C4-2B (cell line): Measurements from ENCODE around the gene GLYR1.

Experiments used
- H3K27ac ChIP-seq: fragments of 450-650 bp; 2 replicates; pipeline ENCODE4 v1.5.1; 2017
- ZFX ChIP-seq: fragments of 450-650 bp; IDR thresholded peaks from 2 replicates; pipeline ENCODE4 v1.6.1; 2017
- TF ChIP-seq, protein P1 (sequence below): fragments of 450-650 bp; conservative IDR thresholded peaks from 2 replicates; pipeline ENCODE4 v1.5.1; 2017; ENCODE audit warnings: mild to moderate bottlenecking

The GLYR1 gene

DNA sequence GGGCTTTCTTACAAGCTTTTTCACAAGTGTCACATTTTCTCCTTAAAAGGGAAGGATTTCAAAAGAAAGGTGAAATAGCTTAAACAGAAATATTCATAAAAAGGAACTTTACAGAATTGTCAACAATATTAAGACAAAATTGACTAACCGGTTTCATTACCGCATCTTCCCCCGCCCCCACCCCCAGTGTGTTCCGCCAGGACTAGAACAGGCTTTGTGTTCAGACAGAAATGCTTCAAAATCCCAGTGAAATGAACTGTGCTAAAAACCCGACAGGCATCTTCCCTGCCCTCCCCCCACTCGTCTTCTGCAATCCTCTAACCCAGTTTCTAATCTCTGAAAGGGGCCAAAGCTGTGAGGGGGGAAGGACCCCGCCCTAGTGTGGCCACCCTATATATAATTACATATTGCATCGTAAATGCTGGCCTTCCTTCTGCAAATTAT lies 43.7 kb downstream of the GLYR1 start:
- TF ChIP-seq ZFX = no peak
- TF ChIP-seq, protein P1, sequence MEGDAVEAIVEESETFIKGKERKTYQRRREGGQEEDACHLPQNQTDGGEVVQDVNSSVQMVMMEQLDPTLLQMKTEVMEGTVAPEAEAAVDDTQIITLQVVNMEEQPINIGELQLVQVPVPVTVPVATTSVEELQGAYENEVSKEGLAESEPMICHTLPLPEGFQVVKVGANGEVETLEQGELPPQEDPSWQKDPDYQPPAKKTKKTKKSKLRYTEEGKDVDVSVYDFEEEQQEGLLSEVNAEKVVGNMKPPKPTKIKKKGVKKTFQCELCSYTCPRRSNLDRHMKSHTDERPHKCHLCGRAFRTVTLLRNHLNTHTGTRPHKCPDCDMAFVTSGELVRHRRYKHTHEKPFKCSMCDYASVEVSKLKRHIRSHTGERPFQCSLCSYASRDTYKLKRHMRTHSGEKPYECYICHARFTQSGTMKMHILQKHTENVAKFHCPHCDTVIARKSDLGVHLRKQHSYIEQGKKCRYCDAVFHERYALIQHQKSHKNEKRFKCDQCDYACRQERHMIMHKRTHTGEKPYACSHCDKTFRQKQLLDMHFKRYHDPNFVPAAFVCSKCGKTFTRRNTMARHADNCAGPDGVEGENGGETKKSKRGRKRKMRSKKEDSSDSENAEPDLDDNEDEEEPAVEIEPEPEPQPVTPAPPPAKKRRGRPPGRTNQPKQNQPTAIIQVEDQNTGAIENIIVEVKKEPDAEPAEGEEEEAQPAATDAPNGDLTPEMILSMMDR = no peak
- H3K27ac ChIP-seq = peak overlapping the region; percentile 83; the same call in 1 of the 2 replicates

DNA sequence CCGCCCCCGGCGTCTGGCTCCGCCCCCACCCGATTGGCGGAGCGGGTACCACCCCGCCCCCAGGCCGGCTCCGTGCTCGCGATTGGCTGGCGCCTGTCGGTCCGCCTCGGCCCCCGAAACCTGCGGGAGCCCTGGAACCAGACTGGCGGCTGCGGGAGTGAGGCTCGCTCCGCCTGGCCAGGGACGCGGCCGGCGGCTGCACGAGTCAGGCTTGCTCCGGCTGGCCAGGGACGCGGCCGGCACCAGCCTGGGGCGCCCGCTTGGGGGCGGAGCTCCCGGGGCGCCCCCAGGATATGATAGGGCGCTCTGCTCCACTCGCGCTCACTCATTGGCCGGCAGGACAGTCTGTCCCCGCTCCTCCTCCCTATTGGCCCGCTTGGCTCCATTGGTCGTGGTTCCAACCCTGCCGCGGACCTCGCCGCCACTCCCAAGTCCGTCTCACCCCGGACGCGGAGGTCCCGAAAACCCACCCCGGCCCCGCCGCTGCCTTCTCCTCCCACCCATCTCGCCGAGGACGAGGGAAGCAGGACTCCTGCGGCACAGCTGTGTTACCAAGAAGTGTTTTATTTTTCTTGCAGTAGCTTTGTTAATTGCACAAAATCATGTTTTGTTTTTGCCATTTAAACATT lies 44.3 kb downstream of the GLYR1 start:
- TF ChIP-seq, protein P1 = no peak
- TF ChIP-seq ZFX = no peak
- H3K27ac ChIP-seq = peak overlapping the region; percentile 83

DNA sequence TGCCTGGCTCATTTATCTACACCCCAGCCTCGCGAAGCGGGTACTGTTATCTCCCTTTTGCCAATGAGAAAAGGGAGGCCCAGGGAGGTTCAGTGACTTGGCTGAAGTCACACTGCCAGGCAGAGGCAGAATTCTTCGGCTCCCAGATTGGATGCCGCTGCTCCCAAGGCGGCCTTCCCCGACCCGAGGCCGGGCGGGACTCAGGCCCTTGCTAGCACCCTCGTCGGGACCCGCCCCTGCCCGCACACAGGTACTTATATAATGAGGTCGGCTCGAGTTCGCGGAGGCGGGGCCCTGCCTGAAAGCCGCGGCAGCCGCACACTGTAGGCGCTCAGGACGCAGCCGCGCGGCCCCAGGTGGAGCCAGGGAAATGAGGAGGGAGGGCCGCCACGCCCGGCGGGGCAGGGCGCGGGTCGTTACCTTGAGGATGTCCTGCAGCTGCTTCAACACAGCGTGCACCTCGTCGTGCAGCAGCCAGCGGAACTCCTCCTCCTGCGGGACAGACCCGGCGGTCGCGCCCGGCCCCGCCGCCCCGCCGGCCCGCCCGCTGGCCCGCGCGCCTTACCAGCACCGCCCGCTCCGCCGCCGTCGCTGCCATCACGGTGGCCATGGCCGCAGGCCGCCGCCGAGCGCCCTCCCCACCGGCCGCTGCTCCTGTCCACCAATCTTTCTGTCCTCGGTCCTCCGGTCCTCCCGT lies 45.0 kb downstream of the GLYR1 start, which contains the start of gene ROGDI:
TSS of gene ROGDI (minus strand) at position 672 of the 697 bp plus-strand sequence. CDS start at position 610, 62 bp downstream.
- H3K27ac ChIP-seq = peak within 1 kb of the TSS; percentile 83
- TF ChIP-seq, protein P1 = no peak
- peak; percentile 23; the same call in 1 of the 2 replicates for TF ChIP-seq ZFX

DNA sequence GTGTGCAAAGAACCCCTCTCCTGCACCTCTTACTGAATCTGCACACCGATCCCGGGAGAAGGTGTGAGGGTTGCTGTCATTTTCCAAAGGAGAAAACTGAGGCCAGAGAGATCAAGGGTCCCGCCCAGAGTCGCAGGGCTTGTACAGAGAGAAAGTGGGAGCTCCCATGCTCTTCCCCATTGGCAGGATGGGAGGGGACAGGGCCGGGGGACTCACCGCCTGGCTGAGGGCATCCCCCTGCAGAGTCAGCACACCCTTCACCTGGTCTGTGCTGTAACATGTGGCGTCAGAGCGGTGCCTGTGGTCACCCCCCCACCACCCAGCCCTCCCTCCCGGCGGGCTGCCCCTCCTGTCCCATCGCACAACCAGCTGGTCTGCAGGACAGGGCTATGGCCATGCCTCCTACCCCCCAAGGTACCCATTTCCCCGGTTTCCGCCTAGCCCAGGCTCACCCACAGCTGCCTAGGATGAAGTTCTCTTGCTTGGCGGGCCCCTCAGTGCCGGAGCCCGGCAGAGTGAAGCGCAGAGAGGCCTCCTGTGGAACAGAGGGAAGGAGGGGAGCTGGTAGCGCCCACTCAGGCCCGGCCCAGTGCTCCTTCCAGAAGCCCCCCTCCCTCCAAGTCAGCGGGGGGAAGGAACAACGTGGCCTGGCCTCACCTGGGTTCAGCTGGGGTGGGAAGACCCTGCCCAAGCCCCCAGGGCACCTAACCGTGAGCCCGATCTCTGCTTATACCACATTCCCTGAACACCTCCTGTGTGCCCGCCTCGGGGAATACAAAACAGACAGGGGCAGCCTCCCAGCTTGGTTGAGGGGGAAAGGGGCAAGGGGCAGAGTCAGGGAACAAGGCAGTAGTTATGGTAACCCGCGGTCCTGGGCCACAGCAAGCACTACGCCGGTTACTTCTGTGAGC lies 45.8 kb downstream of the GLYR1 start:
- H3K27ac ChIP-seq = peak overlapping the region; percentile 83
- no peak for TF ChIP-seq ZFX
- TF ChIP-seq, protein P1 = no peak

DNA sequence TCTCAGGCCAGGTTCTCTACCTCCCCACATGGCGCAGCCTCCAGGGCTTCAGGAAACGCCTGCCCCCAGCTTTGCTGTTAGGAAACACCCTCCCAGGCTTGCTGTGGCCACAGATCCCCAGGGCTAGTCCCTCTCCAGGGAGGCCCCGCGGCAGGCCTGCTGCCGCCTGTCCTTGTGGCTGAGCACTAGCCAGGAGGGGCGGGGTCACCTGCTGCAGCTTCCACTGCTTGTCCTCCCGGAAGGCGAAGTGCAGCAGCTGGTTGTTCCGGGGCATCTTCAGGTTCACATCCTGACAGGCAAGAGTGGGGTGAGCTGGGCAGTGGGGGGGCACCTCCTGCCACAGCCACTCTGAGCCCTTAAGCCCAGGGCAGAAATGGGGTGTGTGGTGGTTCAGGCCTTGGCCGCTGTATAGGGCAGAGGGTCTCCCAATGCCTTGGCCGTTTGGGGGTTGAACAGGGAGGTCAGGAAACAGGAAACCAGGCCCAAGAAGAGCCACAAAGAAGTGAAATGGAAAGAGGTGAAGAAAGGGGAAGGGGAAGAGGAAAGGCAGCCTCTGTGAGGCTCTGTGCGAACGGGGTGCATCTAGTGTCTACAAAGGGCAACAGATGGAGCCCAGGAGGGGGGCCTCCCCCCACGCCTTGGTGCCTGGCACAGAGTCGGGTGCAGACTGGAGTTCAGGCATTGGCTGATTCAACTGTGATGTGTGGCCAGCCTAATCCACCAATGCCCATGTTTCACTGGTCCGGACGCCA lies 46.6 kb downstream of the GLYR1 start:
- no peak for TF ChIP-seq ZFX
- TF ChIP-seq, protein P1 = no peak
- peak overlapping the region; percentile 83 for H3K27ac ChIP-seq

DNA sequence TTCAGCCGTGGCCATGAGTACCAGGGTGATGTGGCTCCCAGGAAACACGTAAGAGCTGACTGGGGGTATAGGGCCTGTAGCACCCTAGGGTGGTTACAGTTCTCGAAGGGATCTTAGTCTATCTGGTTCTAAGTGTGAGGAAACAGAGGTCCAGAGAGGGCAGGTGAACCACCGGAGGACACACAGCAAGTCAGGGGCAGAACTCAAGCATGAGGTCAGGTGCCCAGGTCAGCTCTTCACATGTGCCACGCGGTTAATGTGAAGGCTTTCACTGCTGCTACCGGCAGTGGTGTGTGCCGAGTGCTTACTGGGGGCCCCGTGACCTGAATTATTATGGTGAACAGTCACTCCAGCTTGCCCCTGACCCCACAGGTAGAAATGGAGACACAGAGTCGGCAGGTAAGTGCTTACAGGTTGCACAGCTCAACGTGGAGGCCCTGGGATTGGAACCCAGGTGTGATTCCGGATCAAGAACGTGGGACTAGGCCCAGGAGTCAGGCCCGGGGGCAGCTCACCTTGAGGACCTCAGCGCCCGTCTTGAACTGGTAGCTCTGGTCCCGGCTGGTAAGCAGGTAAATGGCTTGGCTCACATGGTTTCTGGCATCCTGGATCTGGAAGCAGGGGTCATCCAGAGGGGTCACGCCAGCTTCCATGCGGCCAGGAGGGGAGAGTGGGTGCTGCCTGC lies 47.8 kb downstream of the GLYR1 start:
- peak overlapping the region; percentile 83; the same call in 1 of the 2 replicates for H3K27ac ChIP-seq
- no peak for TF ChIP-seq ZFX
- TF ChIP-seq, protein P1 = no peak
